CD4-positive, alpha-beta T cell treated with Interleukin-6 at 100 ng/mL for 8 hours (primary cell): ENCODE measurements around the gene GPAT2.
"Not testable (repeated sequence)": the region's sequence is repeated elsewhere in the genome, so short reads cannot be mapped to it uniquely, and the experiment has no call there.

Experiments
- DNase-seq: peaks from one replicate; pipeline ENCODE4 v3.0.0-alpha.2; 2020; ENCODE audit warnings: mixed read lengths, low spot score

GPAT2 gene

GRCh38 chr2:96022701-96023447 lies 11.8 kb downstream of the GPAT2 start:
- peak; percentile 69 for DNase-seq

- not testable (repeated sequence) for DNase-seq
Observed at GRCh38 chr2:96022126-96022525, 12.6 kb downstream of the GPAT2 start.

GRCh38 chr2:96021142-96021541 lies 13.6 kb downstream of the GPAT2 start:
- DNase-seq: not testable (repeated sequence)

DNA sequence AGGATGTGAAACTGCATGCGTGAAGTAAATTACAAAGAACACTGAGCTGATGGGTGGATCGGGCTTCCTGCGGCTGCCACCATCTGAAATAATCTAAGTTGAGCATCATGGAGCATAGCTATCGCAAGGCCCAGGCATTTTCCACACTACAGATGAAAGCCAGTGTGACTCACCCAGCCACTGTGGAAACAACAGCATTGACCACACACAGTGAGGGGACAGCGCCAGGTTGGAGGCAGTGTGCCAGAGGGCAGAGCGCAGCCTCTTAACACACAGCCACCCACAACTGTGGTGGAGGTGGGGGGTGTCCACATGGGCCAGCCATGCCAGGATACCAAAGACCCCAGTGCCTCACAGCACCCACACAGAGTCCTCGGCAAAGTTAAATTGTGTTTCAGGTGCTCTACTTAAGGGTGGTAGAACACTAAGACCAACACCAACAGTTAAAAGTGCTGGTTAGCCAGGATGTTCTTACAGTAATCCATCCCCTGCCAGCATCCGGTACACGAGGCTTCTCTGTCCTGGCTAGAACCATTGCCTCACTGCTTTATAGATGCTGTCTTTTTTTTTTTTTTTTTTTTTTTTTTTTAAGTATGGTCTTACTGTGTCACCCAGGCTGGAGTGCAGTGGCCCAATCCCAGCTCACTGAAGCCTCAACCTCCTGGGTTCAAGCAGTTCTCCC lies 14.7 kb downstream of the GPAT2 start:
- not testable (repeated sequence) for DNase-seq

DNA sequence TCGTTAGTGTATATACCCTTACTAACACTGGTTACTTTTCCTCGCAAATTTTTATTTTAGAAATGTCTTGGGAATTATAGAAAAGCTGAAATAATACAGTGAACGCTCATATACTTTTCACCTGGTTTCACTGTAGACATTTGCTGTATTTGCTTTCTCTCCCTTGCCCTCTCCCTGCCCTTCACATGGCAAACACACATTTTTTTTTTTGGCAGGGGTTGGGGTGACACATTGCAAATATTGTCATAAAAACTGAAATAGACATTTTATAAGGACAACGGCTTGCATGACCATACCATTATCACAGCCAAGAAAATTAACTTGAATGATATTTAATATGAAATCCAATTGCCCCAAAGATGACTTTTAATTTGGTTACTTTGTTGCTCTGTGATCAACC lies 18.4 kb downstream of the GPAT2 start:
- not testable (repeated sequence) for DNase-seq

GRCh38 chr2:96012792-96013264 lies 21.9 kb downstream of the GPAT2 start:
- DNase-seq: not testable (repeated sequence)

GRCh38 chr2:96012086-96012791 lies 22.5 kb downstream of the GPAT2 start:
- not testable (repeated sequence) for DNase-seq

DNA sequence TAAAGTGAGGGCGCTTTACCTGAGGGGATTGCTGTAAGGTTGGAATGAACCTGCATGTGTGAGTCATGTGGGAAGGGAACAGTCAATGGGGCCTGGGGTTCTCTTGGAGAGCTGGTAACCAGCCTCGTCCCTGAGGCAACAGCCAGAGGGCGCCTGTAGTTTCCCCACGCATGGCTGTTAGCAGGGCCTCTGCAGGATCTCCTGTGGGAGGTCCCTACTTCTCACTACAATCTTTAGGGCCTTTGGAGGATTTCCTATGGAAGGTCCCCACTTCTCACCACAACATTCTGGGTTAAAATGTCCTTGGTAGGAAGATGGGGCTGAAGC lies 23.6 kb downstream of the GPAT2 start:
- DNase-seq: not testable (repeated sequence)

DNA sequence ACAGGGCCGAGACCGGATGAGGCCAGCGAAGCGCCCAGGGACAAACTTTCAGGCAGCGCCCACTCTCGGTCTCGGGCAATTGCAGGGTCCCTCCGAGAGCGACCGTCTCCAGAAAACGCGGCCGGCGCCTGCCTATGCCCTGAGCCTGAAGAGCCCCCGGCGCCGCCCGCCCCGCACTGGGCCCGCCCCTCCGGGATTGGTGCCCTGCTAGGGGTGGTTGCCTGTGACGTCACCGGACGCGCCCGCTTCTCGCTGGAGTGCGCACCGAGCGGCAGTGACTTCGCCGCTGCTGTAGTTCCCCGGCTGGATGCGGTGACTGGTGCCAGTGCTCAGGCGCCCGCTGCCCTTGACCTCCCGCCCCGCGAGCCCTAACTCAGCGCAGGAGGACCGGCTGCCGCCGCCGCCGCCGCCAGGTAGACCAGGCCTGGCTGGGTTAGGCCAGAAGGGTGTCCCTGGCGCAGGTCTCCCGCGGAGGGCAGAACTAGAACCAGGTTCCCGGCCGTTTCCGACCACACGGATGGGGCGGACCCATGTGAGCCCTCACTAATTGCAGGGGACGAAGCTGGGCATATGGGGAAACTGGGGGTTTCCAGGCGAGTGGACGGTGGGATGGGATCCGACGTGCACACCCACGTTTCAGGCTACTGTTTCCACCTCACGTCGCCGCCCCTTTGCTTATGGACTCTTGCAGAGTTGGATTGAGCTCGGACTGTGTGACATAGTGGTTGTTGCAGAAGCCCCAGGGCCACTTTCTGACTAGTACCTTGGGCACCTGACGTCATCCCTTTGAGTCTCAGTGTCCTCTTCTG lies 24.2 kb downstream of the GPAT2 start:
- DNase-seq: peak; percentile 95

DNA sequence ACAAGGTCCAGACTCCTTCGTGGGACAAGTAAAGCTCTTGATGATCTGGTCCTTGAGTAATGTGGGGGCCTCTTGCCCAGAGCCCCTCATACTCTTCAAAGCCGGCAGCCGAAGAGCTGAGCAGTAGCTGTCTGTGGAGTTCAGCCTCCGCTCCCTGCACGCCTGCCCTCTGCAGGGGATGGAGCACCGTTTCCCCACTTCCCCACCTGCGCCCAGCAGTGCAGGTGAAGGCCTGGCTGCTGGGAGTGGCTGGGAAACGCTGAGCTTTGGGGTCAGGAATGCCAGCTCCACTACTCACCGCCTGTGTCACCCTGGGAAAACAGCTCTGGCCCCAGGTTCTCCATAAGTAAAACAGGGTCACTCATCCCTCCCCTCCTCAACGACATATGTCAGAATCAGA lies 24.9 kb downstream of the GPAT2 start:
- not testable (repeated sequence) for DNase-seq

DNA sequence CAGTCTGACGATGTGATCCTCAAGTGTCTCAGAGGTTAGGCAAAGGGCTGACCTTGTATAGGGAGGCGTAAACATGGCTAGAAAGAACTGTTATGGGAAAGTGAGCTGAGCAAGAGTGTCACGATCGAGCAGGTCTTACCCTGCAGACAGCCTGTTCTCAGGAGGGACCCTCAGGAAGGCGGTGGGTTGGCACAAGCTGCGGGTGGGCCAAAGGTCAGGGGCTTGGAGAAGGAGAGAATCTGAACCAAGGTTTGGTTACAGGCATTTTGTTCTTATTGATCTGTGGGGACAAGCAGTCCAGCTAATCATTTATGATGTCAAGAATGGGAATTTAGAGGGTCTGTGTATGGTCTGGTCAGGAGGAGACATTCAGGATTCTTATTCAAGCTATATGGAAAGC lies 26.7 kb downstream of the GPAT2 start:
- not testable (repeated sequence) for DNase-seq

DNA sequence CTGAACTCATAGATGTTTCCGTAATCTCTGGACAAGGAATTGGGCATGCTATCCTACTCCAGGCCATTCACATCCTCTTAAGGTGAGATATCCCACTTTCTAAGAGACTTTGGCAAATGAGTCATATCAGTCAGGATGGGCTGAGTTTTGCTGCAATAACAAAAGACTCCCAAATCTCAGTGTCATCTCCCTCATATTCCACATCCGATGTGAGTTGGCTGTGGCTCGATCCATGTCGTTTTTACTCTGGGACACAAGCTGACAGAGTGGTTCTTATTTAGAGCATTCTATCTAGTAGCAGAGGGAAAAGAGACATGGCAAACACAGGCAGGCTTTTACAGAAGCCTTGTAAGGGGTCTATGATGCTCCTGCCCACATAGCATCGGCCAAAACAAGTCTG lies 28.5 kb downstream of the GPAT2 start:
- not testable (repeated sequence) for DNase-seq

- DNase-seq: peak; percentile 12
Observed at GRCh38 chr2:95992520-95993272, 42.0 kb downstream of the GPAT2 start.

DNA sequence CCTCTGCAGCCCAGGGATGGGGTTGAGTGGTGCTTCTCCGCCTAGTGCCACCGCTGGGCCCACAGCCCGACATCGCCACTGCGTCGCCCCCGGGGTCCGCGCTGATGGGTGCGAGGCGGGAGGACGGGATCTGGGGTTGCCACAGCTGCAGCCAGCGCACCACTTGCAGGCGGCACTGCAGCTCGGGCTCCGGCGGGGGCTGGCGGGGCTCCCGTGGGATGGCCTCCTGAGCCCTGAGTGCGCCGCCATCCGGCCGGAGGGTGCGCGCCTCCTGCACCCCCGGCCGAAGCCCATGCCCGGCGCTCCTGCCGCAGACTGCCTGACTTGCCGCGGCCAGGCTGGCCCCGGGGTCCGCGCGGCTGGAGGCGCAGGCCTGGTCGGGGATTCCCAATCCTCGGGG lies 42.6 kb downstream of the GPAT2 start:
- DNase-seq: not testable (repeated sequence)

GRCh38 chr2:95991351-95992094 lies 43.2 kb downstream of the GPAT2 start, which contains the start of gene ANKRD36C:
Gene ANKRD36C (minus strand): TSS chr2:95991824. CDS start chr2:95991708, 116 bp downstream.
- DNase-seq: peak; percentile 3

DNA sequence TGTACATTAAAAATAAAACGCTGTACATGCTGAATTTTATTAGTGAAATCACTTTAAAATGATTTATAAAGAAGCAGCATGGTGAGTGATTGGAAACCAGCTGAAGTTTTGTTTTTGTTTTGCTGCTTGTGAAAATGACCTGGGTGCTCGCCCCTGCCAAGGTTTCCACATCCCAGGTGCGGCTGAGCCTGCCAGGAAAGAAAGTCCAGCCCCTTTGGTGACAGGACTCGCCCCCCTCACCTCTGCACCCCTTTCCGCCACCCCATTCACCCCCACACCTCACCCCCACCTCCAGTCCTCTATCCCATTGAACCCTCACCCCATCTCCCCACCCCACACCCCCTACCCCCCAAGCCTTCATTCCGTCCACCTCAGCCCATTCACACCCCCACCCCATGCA lies 43.8 kb downstream of the GPAT2 start:
- DNase-seq: not testable (repeated sequence)
